ENCODE measurements around the gene ZNF343. TPM values are rescaled to one million over a fixed set of nuclear protein-coding genes. Genes with fewer than 3 reads are reported as not detected.

ZNF343 gene
- total and polyA plus RNA-seq, 2 of the 8 experiments (the other 6 are each of a cell fraction or from before 2014, with no cell fraction given): 1.8 to 5.0 TPM

DNA sequence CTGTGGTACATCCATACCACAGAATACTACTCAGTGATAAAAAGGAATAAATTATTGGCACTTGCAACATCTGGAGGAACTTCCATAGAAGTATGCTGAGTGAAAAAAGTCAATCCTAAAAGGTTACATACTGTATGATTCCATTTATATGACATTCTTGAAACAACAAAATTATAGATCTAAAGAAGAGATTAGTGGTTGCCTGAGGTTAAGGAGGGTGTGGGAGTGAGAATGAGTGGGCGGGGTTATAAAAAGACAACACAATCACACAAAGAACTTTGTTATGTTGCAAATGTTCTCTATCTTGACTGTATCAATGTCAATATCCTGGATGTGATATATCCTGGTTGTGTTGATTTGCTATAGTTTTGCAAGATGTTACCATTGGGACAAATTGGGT lies 59.3 kb downstream of the ZNF343 start:
- ChIA-PET CTCF (ENCODE audit: partially characterized antibody) (interaction anchor here (4.8 kb wide), 1 partner anchor 62 kb away, joined by 74 read pairs; no protein-coding TSS in a partner anchor), POLR2A (ENCODE audit: partially characterized antibody) (no interaction called here)
- no peak overlapping the region for H2BK120ac ChIP-seq (replicated peaks; ENCODE audit: low read depth, low read length)
- H3K27ac ChIP-seq (ENCODE audit: low read depth, low read length): no peak overlapping the region
- FAIRE-seq: no peak
- no peak for DNase-seq (ENCODE audit: low read depth in 1 of 2, low spot score in 2 of 2)
- no peak overlapping the region for H3K4me2 ChIP-seq (ENCODE audit: insufficient read depth in 1 of 2, low read depth in 2 of 2, low read length in 2 of 2)
- no peak overlapping the region for H4K91ac ChIP-seq (replicated peaks; ENCODE audit: insufficient read length, low read length)
- H3K27me3 ChIP-seq (replicated peaks in 1 of 4; ENCODE audit: control insufficient read depth in 3 of 4, extremely low read depth in 1 of 4, insufficient read depth in 3 of 4, low read length in 3 of 4): no peaks in the 10 kb centered on the region
- H3K9ac ChIP-seq (replicated peaks in 1 of 4; ENCODE audit: extremely low read depth in 1 of 4, low read depth in 3 of 4, low read length in 3 of 4): no peak overlapping the region
- no peak overlapping the region for H3K23ac ChIP-seq (ENCODE audit: insufficient read length)
- no peak overlapping the region for H3K14ac ChIP-seq (ENCODE audit: insufficient read length)
- H3K4me3 ChIP-seq (ENCODE audit: extremely low read depth in 1 of 4, insufficient read depth in 2 of 4, low read depth in 3 of 4, low read length in 4 of 4): no peak overlapping the region
- H3K36me3 ChIP-seq (ENCODE audit: control insufficient read depth in 2 of 4, insufficient read depth in 4 of 4, low read length in 3 of 4): no peaks in the 10 kb centered on the region
- 83% methylated on average over 1 of the region's 1 CpG; no CpG with 5 or more reads in 1 of the 2 experiments for WGBS, 2 experiments (ENCODE audit: extremely low coverage in 1 of 2, insufficient coverage in 1 of 2, insufficient read length in 1 of 2, insufficient replicate concordance in 2 of 2, low coverage in 1 of 2, low lambda C conversion rate in 2 of 2, missing lambda C conversion rate in 1 of 2)
- no peak overlapping the region for H2BK5ac ChIP-seq (ENCODE audit: low read depth, low read length)
- H2AFZ ChIP-seq (ENCODE audit: low read length): no peak overlapping the region
- peaks cover 0 to 4% (median 0%) of the 10 kb centered on the region in 4 experiments; a peak in 1 of 7 replicates for H3K4me1 ChIP-seq (replicated peaks in 1 of 4; ENCODE audit: control insufficient read depth in 3 of 4, insufficient read depth in 4 of 4, low read length in 3 of 4)
- H2AK5ac ChIP-seq (ENCODE audit: low read depth, low read length): no peak overlapping the region
- H2BK15ac ChIP-seq (ENCODE audit: low read length): no peak overlapping the region
- no peak overlapping the region for H3K18ac ChIP-seq (ENCODE audit: extremely low read depth, low read length)
- H3K4ac ChIP-seq (replicated peaks; ENCODE audit: insufficient read length, low read depth, low read length): no peak overlapping the region
- no peak overlapping the region for H2BK20ac ChIP-seq (ENCODE audit: low read length)
- no peak overlapping the region for H4K5ac ChIP-seq (ENCODE audit: insufficient read length, low read depth, low read length)
- no peak overlapping the region for H3K56ac ChIP-seq (replicated peaks; ENCODE audit: insufficient read length, low read depth, low read length)
- H3K79me2 ChIP-seq (ENCODE audit: control insufficient read depth in 1 of 2, insufficient read depth in 2 of 2, low read length in 2 of 2): no peaks in the 10 kb centered on the region
- no peak overlapping the region for H4K8ac ChIP-seq (ENCODE audit: extremely low read depth, insufficient read depth, low read length)
- no peaks in the 10 kb centered on the region for H3K79me1 ChIP-seq (ENCODE audit: low read depth, low read length)
- no peaks in the 10 kb centered on the region for H4K20me1 ChIP-seq (replicated peaks in 1 of 2; ENCODE audit: control insufficient read depth in 1 of 2, insufficient read depth in 2 of 2, low read length in 2 of 2)
- no peaks in the 10 kb centered on the region for H3K23me2 ChIP-seq (ENCODE audit: low read depth, low read length)
- no peak overlapping the region for H2BK12ac ChIP-seq (ENCODE audit: low read depth, low read length)
- H3K9me3 ChIP-seq (ENCODE audit: insufficient read depth in 2 of 2, low read depth in 1 of 2, low read length in 1 of 2): no peaks in the 10 kb centered on the region
- no peak for TF ChIP-seq SP2 (IDR thresholded peaks at IDR 0.05; ENCODE audit: low read length)
- TF ChIP-seq TEAD4 (IDR thresholded peaks at IDR 0.05; ENCODE audit: low read depth, low read length): no peak
- TF ChIP-seq POLR2AphosphoS5 (IDR thresholded peaks at IDR 0.05; ENCODE audit: low read depth, low read length): no peak
- no peak for TF ChIP-seq SP4 (IDR thresholded peaks at IDR 0.05; ENCODE audit: low read length)
- no peak for TF ChIP-seq HDAC2 (IDR thresholded peaks at IDR 0.05; ENCODE audit: borderline replicate concordance in 1 of 2, low read depth in 2 of 2, low read length in 2 of 2)
- TF ChIP-seq RXRA (IDR thresholded peaks at IDR 0.05; ENCODE audit: insufficient read depth, low read depth, low read length): no peak
- no peak for TF ChIP-seq KDM5A (IDR thresholded peaks at IDR 0.05; ENCODE audit: low read length)
- no peak for TF ChIP-seq FOSL1 (IDR thresholded peaks at IDR 0.05; ENCODE audit: insufficient read depth, low read depth, low read length)
- TF ChIP-seq SIRT6 (IDR thresholded peaks at IDR 0.05; ENCODE audit: low read length): no peak
- TF ChIP-seq BCL11A (IDR thresholded peaks at IDR 0.05; ENCODE audit: low read depth in 2 of 2, low read length in 2 of 2): no peak
- TF ChIP-seq HDAC6 (IDR thresholded peaks at IDR 0.05; ENCODE audit: low read depth, low read length): no peak
- no peak for TF ChIP-seq KDM1A (IDR thresholded peaks at IDR 0.05; ENCODE audit: borderline replicate concordance, low read length)
- TF ChIP-seq, protein P1, sequence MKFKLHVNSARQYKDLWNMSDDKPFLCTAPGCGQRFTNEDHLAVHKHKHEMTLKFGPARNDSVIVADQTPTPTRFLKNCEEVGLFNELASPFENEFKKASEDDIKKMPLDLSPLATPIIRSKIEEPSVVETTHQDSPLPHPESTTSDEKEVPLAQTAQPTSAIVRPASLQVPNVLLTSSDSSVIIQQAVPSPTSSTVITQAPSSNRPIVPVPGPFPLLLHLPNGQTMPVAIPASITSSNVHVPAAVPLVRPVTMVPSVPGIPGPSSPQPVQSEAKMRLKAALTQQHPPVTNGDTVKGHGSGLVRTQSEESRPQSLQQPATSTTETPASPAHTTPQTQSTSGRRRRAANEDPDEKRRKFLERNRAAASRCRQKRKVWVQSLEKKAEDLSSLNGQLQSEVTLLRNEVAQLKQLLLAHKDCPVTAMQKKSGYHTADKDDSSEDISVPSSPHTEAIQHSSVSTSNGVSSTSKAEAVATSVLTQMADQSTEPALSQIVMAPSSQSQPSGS (IDR thresholded peaks at IDR 0.05; ENCODE audit: low read length): no peak

Measured in H1 (cell line).